ENCODE measurements around the gene EVC. TPM values are rescaled to one million over a fixed set of nuclear protein-coding genes. Genes with fewer than 3 reads are reported as not detected.

Gene EVC
- total and polyA plus RNA-seq, 2 of the 8 experiments (the other 6 are each of a cell fraction or from before 2014, with no cell fraction given), result 2.6 to 9.8 TPM

DNA sequence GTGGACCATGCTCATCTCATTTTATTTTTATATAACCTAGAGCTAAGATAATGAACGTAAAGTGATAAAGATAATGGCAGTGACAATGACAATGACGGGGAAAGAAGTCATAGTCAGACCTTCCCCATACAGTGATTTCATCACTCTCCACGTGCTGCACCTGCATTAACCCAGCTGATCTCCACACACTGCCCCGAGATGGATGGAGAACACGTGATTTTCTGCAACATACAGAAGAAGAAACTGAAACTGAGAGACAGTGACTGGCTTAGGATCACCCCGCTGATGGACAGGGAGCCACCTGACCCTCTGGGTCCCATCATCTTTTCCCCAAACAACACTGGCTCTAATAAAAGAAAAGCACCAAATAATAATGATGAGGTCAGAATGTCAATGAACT lies 24.7 kb upstream of the EVC start (continued):
- no peak for TF ChIP-seq SP2 (IDR thresholded peaks at IDR 0.05; ENCODE audit: low read length)
- TF ChIP-seq RNF2 (IDR thresholded peaks at IDR 0.05; ENCODE audit: borderline replicate concordance, low read depth, low read length, missing control alignments, poor library complexity, severe bottlenecking), result no peak
- no peak for TF ChIP-seq NANOG (IDR thresholded peaks at IDR 0.05; ENCODE audit: insufficient read depth, low read depth, low read length, poor library complexity, severe bottlenecking)
- TF ChIP-seq POU5F1 (IDR thresholded peaks at IDR 0.05; ENCODE audit: low read depth, low read length), result no peak
- TF ChIP-seq PHF8 (conservative IDR thresholded peaks at IDR 0.05; ENCODE audit: low read depth, low read length), result no peak

Data from H1 (cell line).